Measurements from ENCODE around the gene FAM53B.

GRCh38 chr10:124619195-124619594 lies 125.0 kb downstream of the FAM53B start:
- TF ChIP-seq CTCF (IDR thresholded peaks at IDR 0.05), result no peak
- no peak for TF ChIP-seq ZFX (IDR thresholded peaks at IDR 0.05; ENCODE audit: borderline replicate concordance)

Data from 22Rv1 (cell line).